Fibroblast of lung (primary cell): ENCODE results near the gene SNX18. TPM values are rescaled to one million over a fixed set of nuclear protein-coding genes. Genes with fewer than 3 reads are reported as not detected.

Source experiments
- DNase-seq, 2 donors: peaks; one replicate each; pipeline versions ENCODE4 v3.0.0 to v3.0.0-alpha.2; 2010; ENCODE audit warnings: low read depth in 2 of 2
- H2AFZ ChIP-seq: 2 replicates; pipeline ENCODE4 v1.5.1; 2012; ENCODE audit warnings: low read length, control low read depth, inconsistent platforms
- H3K27ac ChIP-seq: 2 replicates; pipeline ENCODE4 v1.5.1; 2011; ENCODE audit warnings: low read length, control low read depth; ENCODE audit not compliant: insufficient read depth
- H3K27me3 ChIP-seq: 2 replicates; pipeline ENCODE4 v1.5.1; 2011; ENCODE audit warnings: mild to moderate bottlenecking, low read length; ENCODE audit not compliant: control insufficient read depth, insufficient read depth
- H3K36me3 ChIP-seq: 2 replicates; pipeline ENCODE4 v1.5.1; 2011; ENCODE audit warnings: low read length; ENCODE audit not compliant: control insufficient read depth, insufficient read depth
- H3K4me1 ChIP-seq: 2 replicates; pipeline ENCODE4 v1.5.1; 2011; ENCODE audit warnings: low read length; ENCODE audit not compliant: control insufficient read depth, insufficient read depth; ENCODE audit errors: extremely low read depth
- H3K4me2 ChIP-seq: 2 replicates; pipeline ENCODE4 v1.5.1; 2011; ENCODE audit warnings: low read length, control low read depth; ENCODE audit not compliant: insufficient read depth; ENCODE audit errors: extremely low read depth
- H3K4me3 ChIP-seq, 4 experiments: fragments of 200-600 bp in 1 of 4; sonication (generic) in 1 of 4; replicated peaks in 1 of 4; 2 replicates each; pipeline ENCODE4 v1.5.1; 2011 to 2016; ENCODE audit warnings: low read length in 4 of 4, low read depth in 3 of 4, mild to moderate bottlenecking in 3 of 4, control low read depth in 2 of 4, inconsistent platforms in 1 of 4, mixed read lengths in 1 of 4; ENCODE audit not compliant: insufficient read depth in 1 of 4; ENCODE audit errors: control extremely low read depth in 1 of 4
- H3K79me2 ChIP-seq: 2 replicates; pipeline ENCODE4 v1.5.1; 2012; ENCODE audit warnings: mild to moderate bottlenecking, low read length, inconsistent platforms; ENCODE audit not compliant: control insufficient read depth, insufficient read depth
- H3K9ac ChIP-seq: 2 replicates; pipeline ENCODE4 v1.5.1; 2011; ENCODE audit warnings: mild to moderate bottlenecking, low read length, control low read depth; ENCODE audit not compliant: insufficient read depth
- H3K9me3 ChIP-seq: 2 replicates; pipeline ENCODE4 v1.5.1; 2012; ENCODE audit warnings: low read depth, low read length; ENCODE audit not compliant: control insufficient read depth, insufficient read depth
- H4K20me1 ChIP-seq: 2 replicates; pipeline ENCODE4 v1.5.1; 2011; ENCODE audit warnings: low read length; ENCODE audit not compliant: control insufficient read depth, insufficient read depth; ENCODE audit errors: extremely low read depth
- EZH2 ChIP-seq: IDR thresholded peaks from 2 replicates; pipeline ENCODE4 v1.5.1; 2012; ENCODE audit warnings: low read length, control low read depth, mild to moderate bottlenecking; ENCODE audit errors: missing control alignments
- polyA plus RNA-seq, 2 donors: library from polyadenylated mRNA; depleted of rRNA in 1 of 2; stranded (reverse) in 1 of 2; unstranded in 1 of 2; fragments of >200 nt; gene quantifications; 2 replicates each; pipeline ENCODE4 v1.2.1, GENCODE V29; 2011 to 2012; ENCODE audit warnings: missing spikeins in 1 of 2
- total RNA-seq: library from RNA; depleted of rRNA; stranded (reverse); fragments of >200 nt; gene quantifications from 2 replicates; pipeline ENCODE4 v1.2.1, GENCODE V29; 2014
- TF ChIP-seq, protein P1 (sequence below), 2 donors: IDR thresholded peaks in 1 of 2; conservative IDR thresholded peaks in 1 of 2; 1 replicate in 1 of 2; 2 replicates in 1 of 2; pipeline ENCODE4 v1.5.1; 2011 to 2012; ENCODE audit warnings: low read length in 2 of 2, control low read depth in 1 of 2, inconsistent platforms in 1 of 2, low read depth in 1 of 2, mild to moderate bottlenecking in 1 of 2

The SNX18 gene
- total and polyA plus RNA-seq, 2 donors (not counting 1 experiment from before 2014, with no cell fraction given) = 80.1 to 109 TPM

DNA sequence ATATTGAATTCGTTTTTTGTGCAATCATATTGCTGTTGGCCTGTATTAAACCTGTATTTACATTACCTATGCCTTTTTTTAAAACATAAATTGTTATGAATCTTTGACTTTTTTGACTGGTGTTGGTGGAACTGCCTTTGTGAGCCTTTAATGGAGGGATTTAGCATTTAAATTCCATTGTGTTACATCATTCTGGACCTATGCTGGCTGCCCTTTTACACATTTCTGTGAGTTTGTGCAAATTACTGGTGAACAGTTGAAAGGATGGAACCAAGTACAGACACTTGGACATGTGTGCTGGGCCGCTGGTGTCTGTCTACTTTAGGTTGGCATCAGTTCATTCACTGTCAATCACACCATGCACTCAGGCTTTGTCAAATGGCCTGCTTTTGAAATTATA, 3.4 kb downstream of the SNX18 start:
- H2AFZ ChIP-seq = no peak overlapping the region
- peaks cover 10% of the 10 kb centered on the region for H3K36me3 ChIP-seq
- peaks cover 3% of the 10 kb centered on the region for H4K20me1 ChIP-seq
- peak; percentile 40 to 54 for DNase-seq
- H3K79me2 ChIP-seq = peaks cover 78% of the 10 kb centered on the region
- H3K9me3 ChIP-seq = peaks cover 7% of the 10 kb centered on the region
- H3K4me1 ChIP-seq = peaks cover 10% of the 10 kb centered on the region
- peak overlapping the region; percentile 79 to 93 (median 88) for H3K4me3 ChIP-seq
- TF ChIP-seq, protein P1, sequence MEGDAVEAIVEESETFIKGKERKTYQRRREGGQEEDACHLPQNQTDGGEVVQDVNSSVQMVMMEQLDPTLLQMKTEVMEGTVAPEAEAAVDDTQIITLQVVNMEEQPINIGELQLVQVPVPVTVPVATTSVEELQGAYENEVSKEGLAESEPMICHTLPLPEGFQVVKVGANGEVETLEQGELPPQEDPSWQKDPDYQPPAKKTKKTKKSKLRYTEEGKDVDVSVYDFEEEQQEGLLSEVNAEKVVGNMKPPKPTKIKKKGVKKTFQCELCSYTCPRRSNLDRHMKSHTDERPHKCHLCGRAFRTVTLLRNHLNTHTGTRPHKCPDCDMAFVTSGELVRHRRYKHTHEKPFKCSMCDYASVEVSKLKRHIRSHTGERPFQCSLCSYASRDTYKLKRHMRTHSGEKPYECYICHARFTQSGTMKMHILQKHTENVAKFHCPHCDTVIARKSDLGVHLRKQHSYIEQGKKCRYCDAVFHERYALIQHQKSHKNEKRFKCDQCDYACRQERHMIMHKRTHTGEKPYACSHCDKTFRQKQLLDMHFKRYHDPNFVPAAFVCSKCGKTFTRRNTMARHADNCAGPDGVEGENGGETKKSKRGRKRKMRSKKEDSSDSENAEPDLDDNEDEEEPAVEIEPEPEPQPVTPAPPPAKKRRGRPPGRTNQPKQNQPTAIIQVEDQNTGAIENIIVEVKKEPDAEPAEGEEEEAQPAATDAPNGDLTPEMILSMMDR (conservative IDR thresholded peaks at IDR 0.05 in 1 of 2, IDR thresholded peaks at IDR 0.05 in 1 of 2; ENCODE audit: low read depth in 1 of 2, low read length in 2 of 2) = no peak
- no peak for TF ChIP-seq EZH2
- H3K27ac ChIP-seq = peak overlapping the region; percentile 75
- peak overlapping the region; percentile 41 for H3K9ac ChIP-seq
- H3K4me2 ChIP-seq = peak overlapping the region; percentile 90
- H3K27me3 ChIP-seq = no peaks in the 10 kb centered on the region

DNA sequence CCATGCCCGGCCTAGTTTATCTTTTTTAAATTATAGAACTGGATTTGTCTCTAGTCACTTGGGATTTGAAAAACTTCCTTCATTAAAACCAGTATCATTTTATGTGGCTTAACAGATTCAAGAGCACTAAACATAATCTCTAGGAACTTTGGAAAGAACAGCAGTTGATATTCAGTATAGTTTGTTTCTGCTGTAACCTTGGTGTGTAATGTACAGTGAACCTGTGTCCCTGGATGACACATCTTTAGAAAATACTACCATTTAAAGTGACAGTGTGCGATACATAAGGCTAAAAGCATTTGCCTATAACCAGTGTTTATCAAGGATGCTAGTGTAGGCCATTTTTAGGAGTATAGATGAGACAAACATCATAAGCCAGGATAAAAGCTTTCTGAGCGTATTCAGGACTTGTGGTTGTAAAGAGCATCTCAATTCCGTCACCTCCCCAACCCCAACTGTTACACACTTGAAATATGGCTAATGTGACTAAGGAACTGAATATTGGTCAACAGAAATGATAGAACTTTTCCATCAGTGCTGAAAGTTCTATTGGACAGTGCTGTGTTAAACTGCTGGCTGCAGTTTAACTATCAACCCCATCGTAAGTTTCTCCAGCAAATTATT, 4.4 kb downstream of the SNX18 start:
- Histone ChIP-seq H3K27ac (no peak overlapping the region), H3K4me1 (peaks cover 8% of the 10 kb centered on the region), H3K9me3 (peaks cover 7% of the 10 kb centered on the region), H3K9ac (no peak overlapping the region), H3K4me3 (peak overlapping the region; percentile 79 to 93 (median 88)), H2AFZ (no peak overlapping the region), H4K20me1 (peaks cover 3% of the 10 kb centered on the region), H3K79me2 (peaks cover 88% of the 10 kb centered on the region), H3K36me3 (peaks cover 10% of the 10 kb centered on the region), H3K4me2 (peak overlapping the region; percentile 90), H3K27me3 (no peaks in the 10 kb centered on the region)
- TF ChIP-seq, protein P1 (conservative IDR thresholded peaks at IDR 0.05 in 1 of 2, IDR thresholded peaks at IDR 0.05 in 1 of 2; ENCODE audit: low read depth in 1 of 2, low read length in 2 of 2) = no peak
- DNase-seq = peak in 1 of 2 donors; percentile 24

DNA sequence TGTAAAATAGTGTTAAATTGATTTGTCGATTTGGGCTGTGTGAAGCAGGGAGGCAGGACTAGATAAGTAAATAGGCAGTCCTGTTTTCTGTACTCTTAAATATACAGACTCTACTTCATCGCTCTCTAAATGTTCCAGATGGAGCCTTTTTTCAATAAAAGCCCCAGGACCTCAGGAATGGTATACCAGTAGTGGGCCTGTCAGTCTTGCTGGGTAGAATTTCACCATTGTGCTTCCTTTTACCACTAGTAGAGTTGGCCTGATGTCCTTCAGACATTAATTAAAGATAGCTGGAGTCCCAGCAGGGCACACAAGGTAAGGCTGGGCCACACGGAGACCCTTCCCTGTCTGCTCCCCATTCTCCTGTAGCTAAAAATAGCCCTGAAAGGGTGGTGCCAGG, 6.0 kb downstream of the SNX18 start:
- TF ChIP-seq, protein P1 (conservative IDR thresholded peaks at IDR 0.05 in 1 of 2, IDR thresholded peaks at IDR 0.05 in 1 of 2; ENCODE audit: low read depth in 1 of 2, low read length in 2 of 2) = no peak
- no peak for TF ChIP-seq EZH2
- no peak overlapping the region for H3K9ac ChIP-seq
- peaks cover 100% of the 10 kb centered on the region for H3K79me2 ChIP-seq
- H3K27ac ChIP-seq = no peak overlapping the region
- peak overlapping the region; percentile 11 for H3K4me2 ChIP-seq
- DNase-seq = no peak
- peak overlapping the region in 1 of 4 experiments; percentile 87 for H3K4me3 ChIP-seq
- H3K9me3 ChIP-seq = peaks cover 7% of the 10 kb centered on the region
- H2AFZ ChIP-seq = no peak overlapping the region
- H4K20me1 ChIP-seq = peaks cover 4% of the 10 kb centered on the region
- H3K4me1 ChIP-seq = peaks cover 8% of the 10 kb centered on the region
- H3K36me3 ChIP-seq = peaks cover 9% of the 10 kb centered on the region
- no peaks in the 10 kb centered on the region for H3K27me3 ChIP-seq
